ENCODE results near the gene RNF212.

Gene RNF212

DNA sequence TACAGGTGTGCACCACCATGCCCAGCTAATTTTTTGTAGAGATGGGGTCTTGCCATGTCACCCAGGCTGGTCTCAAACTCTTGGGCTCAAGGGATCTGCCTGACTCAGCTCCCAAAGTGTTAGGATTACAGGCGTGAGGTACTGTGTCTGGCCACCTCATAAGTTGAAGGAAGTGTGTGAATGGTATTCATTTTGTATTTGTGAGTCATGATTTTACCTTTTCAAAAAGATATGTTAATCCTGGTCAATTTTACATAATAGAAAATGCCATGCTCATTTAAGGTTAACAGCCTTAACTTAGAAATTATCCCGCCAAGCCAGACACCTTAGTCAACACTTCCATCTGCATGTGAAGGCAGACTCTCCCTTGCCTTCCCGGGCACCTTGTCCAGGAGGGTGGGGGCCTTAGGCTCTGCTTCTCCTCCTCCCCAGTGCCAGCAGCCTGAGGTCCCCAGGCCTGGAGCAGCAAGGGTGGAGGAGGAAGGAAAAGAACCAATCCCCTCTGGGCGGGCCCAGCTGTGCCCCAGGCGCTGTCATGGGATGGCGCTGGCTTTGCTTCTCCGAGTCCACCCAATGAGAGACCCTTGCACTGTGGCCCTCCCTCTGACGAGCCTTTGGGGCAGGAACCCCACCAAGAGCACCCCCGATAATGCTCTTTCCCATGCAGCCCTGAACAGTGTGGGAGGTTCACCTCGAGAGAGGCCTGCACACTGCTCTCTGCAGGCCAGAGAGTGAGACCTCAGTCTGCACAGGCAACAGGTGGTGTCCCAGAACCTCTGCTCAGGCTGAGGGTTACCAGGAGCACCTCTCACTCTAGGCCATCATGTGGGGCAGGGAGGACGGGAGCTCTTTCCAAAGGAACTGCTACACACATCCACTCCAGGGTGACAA, 37.3 kb downstream of the RNF212 start:
- TF ChIP-seq CTCF (conservative IDR thresholded peaks at IDR 0.05), result no peak
- H3K27ac ChIP-seq, result no peak overlapping the region

GRCh38 chr4:1075225-1075624, 38.1 kb downstream of the RNF212 start:
- no peak overlapping the region for H3K27ac ChIP-seq
- TF ChIP-seq CTCF (conservative IDR thresholded peaks at IDR 0.05), result no peak

DNA sequence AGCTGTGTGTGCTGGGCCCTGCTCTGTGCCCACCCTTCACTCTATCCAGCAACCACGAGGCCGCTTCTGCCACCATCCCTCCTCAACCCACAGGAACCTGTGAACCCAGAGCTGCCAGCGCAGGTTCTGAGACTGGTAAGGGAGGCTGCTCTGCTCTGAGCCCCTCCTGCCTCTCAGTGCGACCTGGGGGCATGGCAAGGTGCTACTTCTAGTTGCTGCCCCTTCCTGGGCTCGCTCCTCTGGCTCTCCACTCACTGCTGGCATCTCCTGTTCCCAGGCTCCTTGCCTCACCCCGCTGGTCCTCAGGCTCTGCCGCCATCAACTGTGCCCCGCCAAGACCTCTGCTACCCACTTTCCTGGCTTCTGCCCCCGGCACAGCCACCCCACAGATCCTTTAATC, 39.3 kb downstream of the RNF212 start:
- no peak overlapping the region for H3K27ac ChIP-seq
- TF ChIP-seq CTCF (conservative IDR thresholded peaks at IDR 0.05), result no peak

DNA sequence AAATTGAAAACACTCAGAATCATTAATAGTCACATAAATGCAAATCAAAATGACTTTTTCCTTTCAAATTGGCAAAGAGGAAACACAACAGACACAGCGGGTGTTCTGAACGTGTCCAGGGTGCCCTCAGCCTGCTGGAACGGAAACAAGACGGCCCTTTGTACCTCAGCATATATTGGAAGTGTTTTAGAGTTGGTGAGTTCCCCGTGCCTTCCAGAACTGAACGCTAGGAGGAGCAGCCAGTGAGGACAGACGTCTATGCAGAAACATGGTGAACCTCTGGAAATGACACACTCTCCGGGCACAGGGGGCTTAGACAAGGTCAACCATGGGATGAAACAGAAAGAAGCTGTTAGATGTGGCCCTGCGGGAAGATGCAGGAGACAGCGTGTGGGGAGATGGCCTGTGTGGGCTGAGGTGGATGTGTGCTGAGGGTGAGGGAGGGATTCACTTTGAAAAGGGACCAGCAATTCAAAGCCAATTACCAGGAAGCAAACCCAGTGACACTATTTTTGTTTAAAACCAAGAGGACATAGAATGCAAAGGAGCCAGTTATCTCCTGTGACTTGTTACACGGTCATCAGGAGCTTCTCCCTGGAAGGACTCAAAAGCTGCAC, 40.4 kb downstream of the RNF212 start:
- H3K27ac ChIP-seq, result 0 out of 2 replicates have a peak overlapping the region, but pooled peaks have one; percentile 13
- TF ChIP-seq CTCF (conservative IDR thresholded peaks at IDR 0.05), result peak; percentile 79

DNA sequence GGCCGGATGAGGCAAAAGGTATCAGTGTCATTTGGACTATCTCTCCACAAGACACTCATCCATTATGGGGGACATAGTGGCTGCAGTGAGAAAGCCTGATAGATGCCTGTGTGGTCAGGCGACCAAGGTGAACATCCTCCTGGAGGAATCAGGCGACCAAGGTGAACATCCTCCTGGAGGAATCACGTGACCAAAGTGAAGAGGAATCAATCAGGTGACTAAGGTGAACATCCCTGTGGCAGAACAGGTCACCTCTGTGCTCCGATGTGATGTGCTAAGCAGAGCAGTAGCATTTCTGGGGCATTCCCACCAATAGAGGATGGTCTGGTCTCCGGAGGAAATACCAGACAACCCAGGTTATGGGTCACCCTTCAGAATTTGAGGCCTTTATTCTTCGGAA, 44.0 kb downstream of the RNF212 start:
- no peak for TF ChIP-seq CTCF (conservative IDR thresholded peaks at IDR 0.05)
- H3K27ac ChIP-seq, result no peak overlapping the region

GRCh38 chr4:1065732-1066131, 47.6 kb downstream of the RNF212 start:
- no peak overlapping the region for H3K27ac ChIP-seq
- no peak for TF ChIP-seq CTCF (conservative IDR thresholded peaks at IDR 0.05)

DNA sequence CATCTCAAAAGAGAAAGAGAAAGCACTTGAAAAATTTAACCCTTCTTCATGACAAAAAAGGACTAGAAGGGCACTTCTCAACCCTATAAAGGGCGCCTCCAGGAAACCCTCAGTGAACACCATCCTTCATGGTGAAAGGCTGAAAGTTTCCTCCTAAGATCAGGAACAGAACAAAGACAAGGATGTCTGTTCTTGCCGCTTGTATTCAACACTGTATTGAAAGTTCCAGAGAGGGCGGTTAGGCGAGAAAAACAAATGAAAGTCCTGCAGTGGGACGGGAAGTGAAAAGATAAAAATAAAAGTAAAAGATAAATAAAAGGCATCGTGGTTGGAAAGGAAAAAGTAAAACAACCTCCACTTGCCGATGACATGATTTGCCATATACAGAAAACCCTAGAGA, 50.9 kb downstream of the RNF212 start:
- H3K27ac ChIP-seq, result no peak overlapping the region
- no peak for TF ChIP-seq CTCF (conservative IDR thresholded peaks at IDR 0.05)

All from VCaP (cell line).